Stimulated activated CD8-positive, alpha-beta memory T cell treated with anti-CD3 and anti-CD28 coated beads, Interleukin-15, amount 100 ng/mL, for 4 hours (primary cell): ENCODE results near the gene SHD.

Source experiments
- DNase-seq, 2 donors: peaks; one replicate each; pipeline ENCODE4 v3.0.0-alpha.2; 2020; ENCODE audit warnings: low read depth in 2 of 2

Gene SHD

GRCh38 chr19:4327252-4327876 is 48.3 kb downstream of the SHD start:
- peak; percentile 41 to 57 for DNase-seq

DNA sequence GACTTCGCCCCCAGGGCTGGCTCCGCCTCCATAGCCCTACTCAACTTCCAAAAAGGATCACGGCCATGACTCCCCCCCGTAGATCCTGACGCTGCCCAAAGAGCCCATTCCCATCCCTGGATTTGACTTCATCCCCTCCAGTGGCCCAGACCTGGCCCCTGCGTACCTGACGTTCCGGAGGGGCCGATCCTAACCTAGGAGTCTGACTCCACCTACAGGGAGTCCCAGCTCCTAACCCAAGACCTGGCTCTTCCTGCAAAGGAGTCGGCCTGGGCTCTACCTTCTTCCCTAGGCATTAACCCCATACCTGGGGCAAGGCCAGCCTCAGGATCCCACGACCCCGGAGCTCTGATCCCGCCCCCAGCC is 48.8 kb downstream of the SHD start:
- no peak for DNase-seq

GRCh38 chr19:4328243-4328990 is 49.4 kb downstream of the SHD start:
- DNase-seq = peak; percentile 94 to 97

GRCh38 chr19:4328991-4329681 is 50.1 kb downstream of the SHD start:
- peak in 1 of 2 donors; percentile 41 for DNase-seq

- DNase-seq = no peak
These were observed 50.8 kb downstream of the SHD start for GRCh38 chr19:4329858-4330257.

DNA sequence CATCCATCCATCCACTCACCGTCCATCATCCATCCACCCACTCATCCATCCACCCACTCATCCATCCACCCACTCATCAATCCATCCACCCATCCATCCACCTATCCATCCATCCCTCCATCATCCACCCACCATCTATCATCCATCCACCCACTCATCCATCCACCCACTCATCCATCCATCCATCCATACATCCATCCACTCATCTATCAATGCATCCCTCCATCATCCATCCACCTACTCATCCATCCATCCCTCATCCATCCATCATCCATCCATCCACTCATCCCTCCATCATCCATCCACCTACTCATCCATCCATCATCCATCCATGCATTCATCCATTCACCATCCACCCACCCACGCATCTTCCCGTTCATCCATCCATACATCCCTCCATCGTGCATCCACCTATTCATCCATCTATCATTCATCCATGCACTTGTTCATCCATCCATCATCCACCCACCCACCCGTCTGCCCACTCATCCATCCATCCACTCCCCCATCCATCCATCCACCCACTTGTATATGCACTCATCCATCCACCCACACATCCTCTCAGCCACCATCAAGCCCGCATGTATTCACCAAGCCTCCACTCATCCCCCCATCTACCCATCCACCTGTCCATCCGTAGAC is 56.0 kb downstream of the SHD start:
- DNase-seq = no peak

- DNase-seq = no peak
These were observed 58.9 kb downstream of the SHD start for GRCh38 chr19:4337906-4338440.

DNA sequence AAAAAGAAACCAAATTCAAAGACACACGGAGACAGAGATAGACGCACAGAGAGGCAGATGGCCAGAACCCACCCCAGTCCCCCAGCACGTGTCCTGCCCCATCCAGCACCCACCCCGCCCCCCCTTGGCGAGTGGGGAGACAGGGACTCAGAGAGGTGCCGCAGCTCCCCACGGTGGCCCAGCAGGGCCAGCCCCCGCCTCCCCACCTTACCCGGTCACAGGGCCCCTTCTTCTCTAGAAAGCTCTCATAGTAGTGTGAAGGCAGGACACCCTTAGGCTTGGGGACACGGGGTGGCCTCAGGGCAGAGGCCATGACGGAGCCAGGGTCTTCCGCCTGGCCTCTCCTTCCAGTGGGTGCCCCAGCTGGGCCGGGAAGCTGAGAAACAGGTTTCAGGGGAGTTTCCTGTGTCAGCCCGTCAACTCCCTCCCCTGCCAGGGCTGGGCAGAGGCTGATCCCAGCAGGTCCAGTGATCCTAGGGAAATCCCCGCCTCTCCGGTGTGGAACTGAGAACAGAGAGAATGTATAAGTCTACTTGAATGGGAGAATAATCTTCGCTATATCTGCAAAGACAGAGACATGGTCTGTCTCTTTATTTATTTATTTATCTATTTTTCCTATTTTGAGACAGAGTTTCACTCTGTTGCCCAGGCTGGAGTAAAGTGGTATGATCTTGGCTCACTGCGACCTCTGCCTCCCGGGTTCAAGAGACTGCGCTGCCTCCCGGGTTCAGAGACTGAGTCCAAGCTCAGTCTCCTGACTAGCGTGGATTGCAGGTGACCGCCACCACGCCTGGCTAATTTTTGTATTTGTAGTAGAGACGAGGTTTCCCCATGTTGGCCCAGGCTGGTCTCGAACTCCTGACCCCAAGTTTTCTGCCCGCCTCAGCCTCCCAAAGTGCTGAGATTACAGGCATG is 59.6 kb downstream of the SHD start, which contains the start of gene STAP2:
TSS of gene STAP2 (minus strand) at position 387 of the 915 bp plus-strand sequence. CDS start at position 313, 74 bp downstream.
- no peak for DNase-seq
